Measurements from ENCODE around the gene DNAH17.

DNAH17 gene

DNA sequence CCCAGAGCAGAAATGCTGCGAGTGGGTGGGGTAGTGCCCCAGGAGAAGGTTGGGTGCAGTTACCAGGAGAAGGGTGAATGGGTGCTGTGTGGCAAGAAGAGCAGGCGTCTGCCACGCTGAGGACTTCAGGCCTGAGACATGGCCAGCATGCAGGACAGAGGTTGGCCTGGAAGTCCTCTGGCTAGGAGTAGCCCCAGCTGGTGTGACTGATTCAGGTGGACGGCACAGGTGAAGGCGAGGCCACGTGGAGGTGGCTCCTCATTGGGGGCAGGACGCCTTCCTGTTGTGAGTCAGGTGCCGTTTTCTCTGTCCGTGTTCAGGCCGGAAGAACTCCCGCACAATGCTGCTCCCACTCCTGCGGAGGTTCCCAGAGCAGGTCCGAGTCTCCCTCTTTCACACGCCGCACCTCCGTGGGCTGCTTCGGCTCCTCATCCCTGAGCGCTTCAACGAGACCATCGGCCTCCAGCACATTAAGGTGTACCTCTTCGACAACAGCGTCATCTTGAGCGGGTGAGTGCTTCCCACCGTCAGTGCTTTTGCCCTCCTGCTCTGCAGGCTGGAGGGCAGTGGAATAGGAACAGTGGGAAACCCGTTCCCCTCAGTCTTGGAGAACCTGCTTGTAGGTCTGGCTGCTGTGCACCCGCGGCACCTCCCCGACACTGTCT is 178.0 kb downstream of the DNAH17 start:
- Histone ChIP-seq H3K4me3 (ENCODE audit: insufficient read depth in 1 of 2, low read depth in 1 of 2, low read length in 2 of 2) (no peak overlapping the region), H3K4me1 (ENCODE audit: control insufficient read depth, insufficient read depth, low read depth, low read length) (peaks cover 59% of the 10 kb centered on the region), H2AK5ac (ENCODE audit: low read length, severe bottlenecking) (peak overlapping the region; percentile 72), H3K27me3 (ENCODE audit: control insufficient read depth in 1 of 2, insufficient read depth in 1 of 2, low read length in 2 of 2) (no peaks in the 10 kb centered on the region), H2AFZ (ENCODE audit: low read depth, low read length) (no peak overlapping the region), H2BK120ac (ENCODE audit: low read depth, low read length) (no peak overlapping the region), H4K91ac (ENCODE audit: low read length) (no peak overlapping the region), H3K4me2 (ENCODE audit: low read length, poor library complexity, severe bottlenecking) (no peak overlapping the region), H3K18ac (ENCODE audit: low read depth in 1 of 2, low read length in 2 of 2) (no peak overlapping the region), H3K14ac (ENCODE audit: low read length in 2 of 2) (no peak overlapping the region), H3K27ac (ENCODE audit: low read length, poor library complexity, severe bottlenecking) (no peak overlapping the region), H3K36me3 (ENCODE audit: control insufficient read depth in 1 of 2, insufficient read depth in 2 of 2, low read depth in 1 of 2, low read length in 2 of 2) (peaks cover 74 to 90% of the 10 kb centered on the region in 2 experiments), H2BK5ac (ENCODE audit: low read depth, low read length, poor library complexity, severe bottlenecking) (no peak overlapping the region), H3K9ac (ENCODE audit: low read length) (no peak overlapping the region), H4K8ac (ENCODE audit: low read length) (no peak overlapping the region), H3K79me1 (replicated peaks; ENCODE audit: low read length, poor library complexity, severe bottlenecking) (peaks cover 21% of the 10 kb centered on the region), H3K23ac (ENCODE audit: low read length in 2 of 2) (peak overlapping the region in 1 of 2 experiments; percentile 27), H3K4ac (ENCODE audit: low read depth in 1 of 2, low read length in 2 of 2) (no peak overlapping the region), H2BK12ac (ENCODE audit: low read length in 2 of 2) (no peak overlapping the region), H3K9me3 (ENCODE audit: control insufficient read depth, low read length) (no peaks in the 10 kb centered on the region), H2BK15ac (ENCODE audit: low read depth, poor library complexity, severe bottlenecking) (no peak overlapping the region)
- DNase-seq, result no peak
- WGBS, result 92% methylated on average over 28 of the region's 28 CpGs

DNA sequence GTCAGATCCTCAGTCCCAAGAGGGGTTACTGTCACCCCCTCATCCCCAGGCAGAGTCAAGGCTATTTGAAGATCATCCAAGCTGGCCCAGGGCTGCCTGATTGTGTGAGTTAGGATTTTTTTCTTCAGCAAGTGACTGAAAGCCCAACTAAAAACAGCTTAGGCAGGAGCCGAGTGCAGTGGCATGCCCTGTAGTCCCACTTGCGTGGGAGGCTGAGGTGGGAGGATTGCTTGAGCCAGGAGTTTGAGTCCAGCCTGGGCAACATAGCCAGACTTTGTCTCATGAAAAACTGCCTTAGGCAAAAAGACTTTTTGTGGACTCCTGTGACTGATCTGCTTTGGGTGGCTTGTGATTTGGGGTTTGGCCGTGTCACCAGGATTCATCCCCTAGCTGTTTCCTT is 178.8 kb downstream of the DNAH17 start:
- no peak overlapping the region for H2BK15ac ChIP-seq (ENCODE audit: low read depth, poor library complexity, severe bottlenecking)
- peak overlapping the region; percentile 68 for H3K27ac ChIP-seq (ENCODE audit: low read length, poor library complexity, severe bottlenecking)
- DNase-seq, result no peak
- H3K79me1 ChIP-seq (replicated peaks; ENCODE audit: low read length, poor library complexity, severe bottlenecking), result peaks cover 18% of the 10 kb centered on the region
- H4K8ac ChIP-seq (ENCODE audit: low read length), result no peak overlapping the region
- H3K18ac ChIP-seq (ENCODE audit: low read depth in 1 of 2, low read length in 2 of 2), result no peak overlapping the region
- peak overlapping the region; percentile 84 for H2AK5ac ChIP-seq (ENCODE audit: low read length, severe bottlenecking)
- H3K4me2 ChIP-seq (ENCODE audit: low read length, poor library complexity, severe bottlenecking), result no peak overlapping the region
- no peak overlapping the region for H3K4ac ChIP-seq (ENCODE audit: low read depth in 1 of 2, low read length in 2 of 2)
- H3K4me1 ChIP-seq (ENCODE audit: control insufficient read depth, insufficient read depth, low read depth, low read length), result peaks cover 60% of the 10 kb centered on the region
- H3K23ac ChIP-seq (ENCODE audit: low read length in 2 of 2), result no peak overlapping the region
- H3K9me3 ChIP-seq (ENCODE audit: control insufficient read depth, low read length), result no peaks in the 10 kb centered on the region
- H2BK120ac ChIP-seq (ENCODE audit: low read depth, low read length), result no peak overlapping the region
- H2AFZ ChIP-seq (ENCODE audit: low read depth, low read length), result no peak overlapping the region
- H3K36me3 ChIP-seq (ENCODE audit: control insufficient read depth in 1 of 2, insufficient read depth in 2 of 2, low read depth in 1 of 2, low read length in 2 of 2), result peaks cover 67 to 88% of the 10 kb centered on the region in 2 experiments
- H3K14ac ChIP-seq (ENCODE audit: low read length in 2 of 2), result no peak overlapping the region
- no peak overlapping the region for H4K91ac ChIP-seq (ENCODE audit: low read length)
- H3K9ac ChIP-seq (ENCODE audit: low read length), result no peak overlapping the region
- H3K27me3 ChIP-seq (ENCODE audit: control insufficient read depth in 1 of 2, insufficient read depth in 1 of 2, low read length in 2 of 2), result no peaks in the 10 kb centered on the region
- no peak overlapping the region for H2BK5ac ChIP-seq (ENCODE audit: low read depth, low read length, poor library complexity, severe bottlenecking)
- H2BK12ac ChIP-seq (ENCODE audit: low read length in 2 of 2), result no peak overlapping the region
- WGBS, result 95% methylated on average over 3 of the region's 3 CpGs
- no peak overlapping the region for H3K4me3 ChIP-seq (ENCODE audit: insufficient read depth in 1 of 2, low read depth in 1 of 2, low read length in 2 of 2)

DNA sequence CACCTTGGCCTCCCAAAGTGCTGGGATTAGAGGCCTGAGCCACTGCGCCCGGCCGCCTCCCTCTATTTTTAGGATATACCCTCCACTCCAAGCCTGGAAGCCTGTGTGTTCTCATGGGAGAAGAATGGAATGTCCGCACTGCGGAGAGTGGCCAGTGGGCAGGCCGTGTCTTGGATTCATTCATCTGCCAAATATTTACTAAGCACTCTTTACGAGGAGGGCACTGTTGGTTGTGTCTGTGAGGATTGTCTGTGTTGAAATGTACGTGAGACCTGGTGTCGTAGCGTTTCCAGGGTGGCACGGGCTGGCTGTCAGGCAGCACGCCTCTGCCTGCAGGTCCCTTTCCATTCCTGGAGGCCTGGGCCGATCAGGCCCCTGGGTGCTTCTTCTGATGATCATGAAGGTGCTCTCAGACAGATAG is 179.5 kb downstream of the DNAH17 start:
- Histone ChIP-seq H2BK15ac (ENCODE audit: low read depth, poor library complexity, severe bottlenecking) (no peak overlapping the region), H3K4me3 (ENCODE audit: insufficient read depth in 1 of 2, low read depth in 1 of 2, low read length in 2 of 2) (no peak overlapping the region), H2BK12ac (ENCODE audit: low read length in 2 of 2) (no peak overlapping the region), H3K18ac (ENCODE audit: low read depth in 1 of 2, low read length in 2 of 2) (no peak overlapping the region), H2AK5ac (ENCODE audit: low read length, severe bottlenecking) (peak overlapping the region; percentile 28), H3K4me2 (ENCODE audit: low read length, poor library complexity, severe bottlenecking) (no peak overlapping the region), H3K27me3 (ENCODE audit: control insufficient read depth in 1 of 2, insufficient read depth in 1 of 2, low read length in 2 of 2) (no peaks in the 10 kb centered on the region), H3K14ac (ENCODE audit: low read length in 2 of 2) (no peak overlapping the region), H3K9me3 (ENCODE audit: control insufficient read depth, low read length) (no peaks in the 10 kb centered on the region), H4K91ac (ENCODE audit: low read length) (no peak overlapping the region), H3K4me1 (ENCODE audit: control insufficient read depth, insufficient read depth, low read depth, low read length) (peaks cover 58% of the 10 kb centered on the region), H3K79me1 (replicated peaks; ENCODE audit: low read length, poor library complexity, severe bottlenecking) (peaks cover 18% of the 10 kb centered on the region), H3K36me3 (ENCODE audit: control insufficient read depth in 1 of 2, insufficient read depth in 2 of 2, low read depth in 1 of 2, low read length in 2 of 2) (peaks cover 64 to 84% of the 10 kb centered on the region in 2 experiments), H2BK120ac (ENCODE audit: low read depth, low read length) (no peak overlapping the region), H3K9ac (ENCODE audit: low read length) (no peak overlapping the region), H4K8ac (ENCODE audit: low read length) (no peak overlapping the region), H3K27ac (ENCODE audit: low read length, poor library complexity, severe bottlenecking) (peak overlapping the region; percentile 68), H2AFZ (ENCODE audit: low read depth, low read length) (no peak overlapping the region), H2BK5ac (ENCODE audit: low read depth, low read length, poor library complexity, severe bottlenecking) (no peak overlapping the region), H3K4ac (ENCODE audit: low read depth in 1 of 2, low read length in 2 of 2) (no peak overlapping the region), H3K23ac (ENCODE audit: low read length in 2 of 2) (no peak overlapping the region)
- peak; percentile 74 for DNase-seq
- WGBS, result 57% methylated on average over 7 of the region's 13 CpGs

DNA sequence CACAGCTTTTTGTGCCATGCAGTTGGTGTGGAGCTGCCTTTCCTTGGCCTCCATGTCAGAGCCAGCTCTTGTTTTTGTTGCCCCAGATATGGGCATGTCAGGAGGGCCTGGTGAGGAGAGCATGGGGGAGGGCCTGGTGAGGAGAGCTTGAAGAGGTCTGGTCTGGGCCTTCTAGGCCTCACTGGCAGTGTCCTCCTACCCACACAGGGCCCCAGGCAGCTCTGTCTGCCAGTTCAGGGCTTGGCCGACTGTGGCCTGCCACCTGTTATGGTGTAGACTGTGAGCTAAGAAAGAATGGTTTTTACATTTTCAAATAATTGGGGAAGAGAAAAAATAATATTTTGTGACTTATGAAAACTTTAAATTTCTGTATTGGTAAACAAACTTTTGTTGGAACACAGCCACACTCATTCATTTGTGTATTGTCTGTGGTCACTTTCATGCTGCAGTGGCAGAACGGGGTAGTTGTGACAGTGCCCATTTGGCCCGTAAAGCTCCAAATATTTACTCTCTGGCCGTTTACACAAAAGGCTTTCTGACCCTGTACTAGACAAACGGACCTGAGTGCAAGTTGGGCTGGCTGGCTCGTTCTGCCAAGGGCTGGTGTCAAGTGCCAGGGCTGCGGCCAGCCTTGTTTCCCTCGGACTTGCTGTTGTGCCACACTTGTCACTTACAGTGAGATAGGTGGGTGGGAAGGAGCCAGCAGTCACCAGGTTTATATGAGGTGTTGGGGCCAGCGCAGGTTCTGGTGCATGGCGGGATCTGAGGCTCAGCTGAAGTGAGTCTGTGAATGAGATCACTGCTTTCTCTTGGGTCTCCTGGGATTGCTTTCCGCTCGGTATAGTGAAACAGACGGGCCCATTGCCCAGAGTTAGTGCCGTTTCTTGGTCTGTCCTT is 180.5 kb downstream of the DNAH17 start:
- H2BK12ac ChIP-seq (ENCODE audit: low read length in 2 of 2), result peak overlapping the region; percentile 14 to 37
- H3K18ac ChIP-seq (ENCODE audit: low read depth in 1 of 2, low read length in 2 of 2), result peak overlapping the region in 1 of 2 experiments; percentile 5
- H3K14ac ChIP-seq (ENCODE audit: low read length in 2 of 2), result no peak overlapping the region
- no peak overlapping the region for H3K4me3 ChIP-seq (ENCODE audit: insufficient read depth in 1 of 2, low read depth in 1 of 2, low read length in 2 of 2)
- no peak overlapping the region for H2BK15ac ChIP-seq (ENCODE audit: low read depth, poor library complexity, severe bottlenecking)
- peaks cover 18% of the 10 kb centered on the region for H3K79me1 ChIP-seq (replicated peaks; ENCODE audit: low read length, poor library complexity, severe bottlenecking)
- H3K9me3 ChIP-seq (ENCODE audit: control insufficient read depth, low read length), result no peaks in the 10 kb centered on the region
- H2BK120ac ChIP-seq (ENCODE audit: low read depth, low read length), result no peak overlapping the region
- H2BK5ac ChIP-seq (ENCODE audit: low read depth, low read length, poor library complexity, severe bottlenecking), result no peak overlapping the region
- H3K4me1 ChIP-seq (ENCODE audit: control insufficient read depth, insufficient read depth, low read depth, low read length), result peaks cover 55% of the 10 kb centered on the region
- no peak overlapping the region for H3K4ac ChIP-seq (ENCODE audit: low read depth in 1 of 2, low read length in 2 of 2)
- H3K27ac ChIP-seq (ENCODE audit: low read length, poor library complexity, severe bottlenecking), result peak overlapping the region; percentile 68
- no peak overlapping the region for H4K91ac ChIP-seq (ENCODE audit: low read length)
- peak overlapping the region; percentile 99 for H2AK5ac ChIP-seq (ENCODE audit: low read length, severe bottlenecking)
- H3K4me2 ChIP-seq (ENCODE audit: low read length, poor library complexity, severe bottlenecking), result no peak overlapping the region
- 83% methylated on average over 14 of the region's 14 CpGs for WGBS
- no peak overlapping the region for H2AFZ ChIP-seq (ENCODE audit: low read depth, low read length)
- H3K36me3 ChIP-seq (ENCODE audit: control insufficient read depth in 1 of 2, insufficient read depth in 2 of 2, low read depth in 1 of 2, low read length in 2 of 2), result peaks cover 62 to 74% of the 10 kb centered on the region in 2 experiments
- H3K9ac ChIP-seq (ENCODE audit: low read length), result no peak overlapping the region
- DNase-seq, result no peak
- H4K8ac ChIP-seq (ENCODE audit: low read length), result no peak overlapping the region
- no peaks in the 10 kb centered on the region for H3K27me3 ChIP-seq (ENCODE audit: control insufficient read depth in 1 of 2, insufficient read depth in 1 of 2, low read length in 2 of 2)
- H3K23ac ChIP-seq (ENCODE audit: low read length in 2 of 2), result no peak overlapping the region
